ENCODE measurements around the gene RSPRY1. TPM values are rescaled to one million over a fixed set of nuclear protein-coding genes. Genes with fewer than 3 reads are reported as not detected.

RSPRY1 gene
- total RNA-seq, 1 donor from 2014 or later: 38.9 TPM

DNA sequence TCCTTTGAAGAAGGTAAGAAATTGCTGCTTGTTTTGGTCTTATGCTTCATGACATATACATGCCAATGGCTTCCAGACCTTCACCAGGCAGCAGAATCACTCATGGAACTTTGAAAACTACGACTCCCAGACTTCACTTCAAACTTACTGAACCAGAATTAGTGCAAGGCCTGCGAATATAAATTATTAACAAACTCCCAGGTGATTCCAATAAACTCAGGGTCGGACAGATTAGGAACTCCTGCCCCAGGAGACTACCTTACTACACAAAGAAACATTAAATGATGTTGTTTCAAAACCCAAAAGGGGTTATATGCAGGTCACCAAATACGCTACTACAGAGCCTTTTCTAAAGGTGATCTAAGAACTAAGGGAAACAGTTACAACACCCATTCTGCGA, 20.6 kb upstream of the RSPRY1 start:
- DNase-seq (ENCODE audit: low spot score): no peak
- Mint-ChIP-seq H3K4me1 (ENCODE audit: low read depth) (peaks cover 24% of the 10 kb centered on the region), H3K9me3 (ENCODE audit: low read depth) (no peaks in the 10 kb centered on the region), H3K27me3 (ENCODE audit: low read depth) (no peaks in the 10 kb centered on the region), H3K27ac (ENCODE audit: unreplicated experiment) (no peak overlapping the region), H3K4me3 (ENCODE audit: unreplicated experiment) (no peak overlapping the region), H3K36me3 (ENCODE audit: low read depth) (peaks cover 12% of the 10 kb centered on the region)
- TF ChIP-seq, protein P1, sequence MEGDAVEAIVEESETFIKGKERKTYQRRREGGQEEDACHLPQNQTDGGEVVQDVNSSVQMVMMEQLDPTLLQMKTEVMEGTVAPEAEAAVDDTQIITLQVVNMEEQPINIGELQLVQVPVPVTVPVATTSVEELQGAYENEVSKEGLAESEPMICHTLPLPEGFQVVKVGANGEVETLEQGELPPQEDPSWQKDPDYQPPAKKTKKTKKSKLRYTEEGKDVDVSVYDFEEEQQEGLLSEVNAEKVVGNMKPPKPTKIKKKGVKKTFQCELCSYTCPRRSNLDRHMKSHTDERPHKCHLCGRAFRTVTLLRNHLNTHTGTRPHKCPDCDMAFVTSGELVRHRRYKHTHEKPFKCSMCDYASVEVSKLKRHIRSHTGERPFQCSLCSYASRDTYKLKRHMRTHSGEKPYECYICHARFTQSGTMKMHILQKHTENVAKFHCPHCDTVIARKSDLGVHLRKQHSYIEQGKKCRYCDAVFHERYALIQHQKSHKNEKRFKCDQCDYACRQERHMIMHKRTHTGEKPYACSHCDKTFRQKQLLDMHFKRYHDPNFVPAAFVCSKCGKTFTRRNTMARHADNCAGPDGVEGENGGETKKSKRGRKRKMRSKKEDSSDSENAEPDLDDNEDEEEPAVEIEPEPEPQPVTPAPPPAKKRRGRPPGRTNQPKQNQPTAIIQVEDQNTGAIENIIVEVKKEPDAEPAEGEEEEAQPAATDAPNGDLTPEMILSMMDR (IDR thresholded peaks at IDR 0.05): no peak

DNA sequence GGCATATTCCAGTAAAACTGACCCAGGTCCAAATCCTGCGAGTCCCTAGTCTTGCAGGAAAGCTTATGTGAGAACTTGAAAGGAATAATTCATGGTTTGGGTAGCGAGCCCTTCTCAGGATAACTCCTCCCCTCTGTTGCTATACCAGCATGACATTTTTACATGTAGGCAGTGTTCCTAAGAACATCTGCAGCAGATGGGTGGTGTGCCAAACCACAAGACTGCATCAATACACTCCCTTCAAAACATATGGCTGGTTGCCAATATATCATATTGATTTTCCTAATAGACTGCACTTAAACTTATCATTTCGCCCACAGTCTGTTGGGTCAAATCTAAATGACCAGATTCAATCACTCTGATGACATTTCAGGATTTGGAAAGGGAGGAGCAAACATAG, 20.2 kb upstream of the RSPRY1 start:
- H3K36me3 Mint-ChIP-seq (ENCODE audit: low read depth): peaks cover 13% of the 10 kb centered on the region
- no peaks in the 10 kb centered on the region for H3K27me3 Mint-ChIP-seq (ENCODE audit: low read depth)
- no peak overlapping the region for H3K27ac Mint-ChIP-seq (ENCODE audit: unreplicated experiment)
- peaks cover 24% of the 10 kb centered on the region for H3K4me1 Mint-ChIP-seq (ENCODE audit: low read depth)
- no peak overlapping the region for H3K4me3 Mint-ChIP-seq (ENCODE audit: unreplicated experiment)
- no peak for DNase-seq (ENCODE audit: low spot score)
- TF ChIP-seq, protein P1 (IDR thresholded peaks at IDR 0.05): no peak
- no peaks in the 10 kb centered on the region for H3K9me3 Mint-ChIP-seq (ENCODE audit: low read depth)

DNA sequence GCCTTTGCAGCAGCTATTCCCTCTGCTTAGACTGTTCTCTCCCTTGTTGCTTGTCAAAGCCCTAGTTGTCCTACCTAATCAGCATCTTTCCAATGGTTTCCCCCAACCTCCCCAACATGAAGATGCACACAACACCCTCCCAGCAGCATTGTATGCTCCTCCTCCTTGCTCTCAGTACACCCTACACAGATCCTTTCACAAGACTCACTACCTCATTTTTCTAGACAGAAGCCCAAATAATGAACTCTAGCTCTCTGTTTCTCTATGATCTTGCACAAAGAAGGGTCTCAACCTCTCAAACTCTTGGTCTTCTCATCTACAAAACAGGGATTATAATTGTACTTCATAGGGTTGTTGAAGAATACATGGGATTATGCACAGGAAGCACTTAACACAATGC, 19.7 kb upstream of the RSPRY1 start:
- peaks cover 18% of the 10 kb centered on the region for H3K36me3 Mint-ChIP-seq (ENCODE audit: low read depth)
- no peaks in the 10 kb centered on the region for H3K9me3 Mint-ChIP-seq (ENCODE audit: low read depth)
- H3K4me1 Mint-ChIP-seq (ENCODE audit: low read depth): peaks cover 24% of the 10 kb centered on the region
- H3K4me3 Mint-ChIP-seq (ENCODE audit: unreplicated experiment): no peak overlapping the region
- TF ChIP-seq, protein P1 (IDR thresholded peaks at IDR 0.05): no peak
- DNase-seq (ENCODE audit: low spot score): no peak
- H3K27me3 Mint-ChIP-seq (ENCODE audit: low read depth): no peaks in the 10 kb centered on the region
- peak overlapping the region; percentile 2 for H3K27ac Mint-ChIP-seq (ENCODE audit: unreplicated experiment)

DNA sequence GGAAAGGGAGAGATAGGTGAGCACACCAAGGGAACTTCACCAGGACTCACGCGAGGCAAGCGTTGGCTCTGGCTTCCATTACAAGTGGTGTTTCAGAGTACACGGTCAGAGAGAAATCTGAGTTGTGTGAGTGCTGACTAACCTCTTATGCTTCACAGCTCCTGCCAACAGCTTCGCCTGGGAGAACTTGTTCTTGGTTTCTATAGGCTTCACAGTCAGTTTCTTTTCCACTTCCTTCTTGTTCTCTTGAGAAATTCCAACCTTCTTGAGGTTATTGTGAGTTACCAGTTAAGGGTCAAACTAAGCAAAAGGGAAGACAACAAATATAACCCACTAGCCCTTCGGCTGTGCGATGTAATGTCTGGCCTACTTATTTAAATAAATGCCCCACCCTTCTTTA, 19.2 kb upstream of the RSPRY1 start:
- Mint-ChIP-seq H3K27me3 (ENCODE audit: low read depth) (no peaks in the 10 kb centered on the region), H3K9me3 (ENCODE audit: low read depth) (no peaks in the 10 kb centered on the region), H3K4me3 (ENCODE audit: unreplicated experiment) (no peak overlapping the region), H3K36me3 (ENCODE audit: low read depth) (peaks cover 21% of the 10 kb centered on the region), H3K4me1 (ENCODE audit: low read depth) (peaks cover 24% of the 10 kb centered on the region), H3K27ac (ENCODE audit: unreplicated experiment) (peak overlapping the region; percentile 46)
- no peak for DNase-seq (ENCODE audit: low spot score)
- TF ChIP-seq, protein P1 (IDR thresholded peaks at IDR 0.05): no peak

DNA sequence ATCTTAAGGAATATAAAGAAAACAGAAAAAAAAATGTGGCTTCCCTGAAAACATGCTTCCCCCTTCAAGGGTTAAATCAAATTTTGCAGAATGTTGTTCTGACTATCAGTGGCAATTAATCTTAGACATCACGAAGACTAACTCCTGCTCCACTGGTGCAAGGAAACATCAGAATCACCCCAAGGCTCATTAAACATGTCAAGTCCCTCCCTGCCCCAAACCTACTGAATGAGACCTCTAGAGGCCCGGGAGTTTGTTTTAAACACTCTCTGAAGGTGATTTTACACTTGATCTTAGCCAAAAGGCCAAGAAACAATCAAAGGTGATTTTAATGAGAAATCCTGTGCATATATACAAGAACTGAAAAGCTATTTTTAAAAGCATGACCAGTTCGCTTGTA, 18.6 kb upstream of the RSPRY1 start:
- H3K9me3 Mint-ChIP-seq (ENCODE audit: low read depth): no peaks in the 10 kb centered on the region
- TF ChIP-seq, protein P1 (IDR thresholded peaks at IDR 0.05): no peak
- H3K27me3 Mint-ChIP-seq (ENCODE audit: low read depth): no peaks in the 10 kb centered on the region
- peaks cover 24% of the 10 kb centered on the region for H3K4me1 Mint-ChIP-seq (ENCODE audit: low read depth)
- DNase-seq (ENCODE audit: low spot score): no peak
- peaks cover 24% of the 10 kb centered on the region for H3K36me3 Mint-ChIP-seq (ENCODE audit: low read depth)
- peak overlapping the region; percentile 39 for H3K27ac Mint-ChIP-seq (ENCODE audit: unreplicated experiment)
- H3K4me3 Mint-ChIP-seq (ENCODE audit: unreplicated experiment): no peak overlapping the region

All from chondrocyte (in vitro differentiated cells).